ENCODE data around the gene IGSF21. TPM values are rescaled to one million over a fixed set of nuclear protein-coding genes. Genes with fewer than 3 reads are reported as not detected.

IGSF21 gene
- total RNA-seq, 1 donor from 2014 or later = 0.35 TPM

GRCh38 chr1:18142471-18142870 lies 34.9 kb downstream of the IGSF21 start:
- Mint-ChIP-seq H3K27ac (ENCODE audit: unreplicated experiment) (no peak overlapping the region), H3K4me3 (no peak overlapping the region), H3K9me3 (no peaks in the 10 kb centered on the region), H3K36me3 (ENCODE audit: low read depth) (no peaks in the 10 kb centered on the region), H3K27me3 (ENCODE audit: low read depth) (peaks cover 7% of the 10 kb centered on the region), H3K4me1 (no peaks in the 10 kb centered on the region)
- TF ChIP-seq CTCF (conservative IDR thresholded peaks at IDR 0.05) = no peak
- DNase-seq (ENCODE audit: low read depth, low spot score) = no peak

- H3K9me3 Mint-ChIP-seq = no peaks in the 10 kb centered on the region
These were observed 35.4 kb downstream of the IGSF21 start for GRCh38 chr1:18142969-18143368.

GRCh38 chr1:18144062-18144461 lies 36.5 kb downstream of the IGSF21 start:
- peaks cover 3% of the 10 kb centered on the region for H3K27me3 Mint-ChIP-seq (ENCODE audit: low read depth)
- H3K4me1 Mint-ChIP-seq = no peaks in the 10 kb centered on the region
- TF ChIP-seq CTCF (conservative IDR thresholded peaks at IDR 0.05) = no peak
- no peak overlapping the region for H3K4me3 Mint-ChIP-seq
- no peaks in the 10 kb centered on the region for H3K9me3 Mint-ChIP-seq
- H3K27ac Mint-ChIP-seq (ENCODE audit: unreplicated experiment) = no peak overlapping the region
- DNase-seq (ENCODE audit: low read depth, low spot score) = no peak
- no peaks in the 10 kb centered on the region for H3K36me3 Mint-ChIP-seq (ENCODE audit: low read depth)

More at GRCh38 chr1:18142969-18143368, 35.4 kb downstream of the IGSF21 start:
- peaks cover 7% of the 10 kb centered on the region for H3K27me3 Mint-ChIP-seq (ENCODE audit: low read depth)
- H3K27ac Mint-ChIP-seq (ENCODE audit: unreplicated experiment) = no peak overlapping the region
- H3K4me1 Mint-ChIP-seq = no peaks in the 10 kb centered on the region
- TF ChIP-seq CTCF (conservative IDR thresholded peaks at IDR 0.05) = no peak
- H3K36me3 Mint-ChIP-seq (ENCODE audit: low read depth) = no peaks in the 10 kb centered on the region
- DNase-seq (ENCODE audit: low read depth, low spot score) = no peak
- H3K4me3 Mint-ChIP-seq = no peak overlapping the region

GRCh38 chr1:18144916-18145647 lies 37.5 kb downstream of the IGSF21 start:
- no peak overlapping the region for H3K4me3 Mint-ChIP-seq
- DNase-seq (ENCODE audit: low read depth, low spot score) = no peak
- no peak for TF ChIP-seq CTCF (conservative IDR thresholded peaks at IDR 0.05)
- no peak overlapping the region for H3K27ac Mint-ChIP-seq (ENCODE audit: unreplicated experiment)
- no peaks in the 10 kb centered on the region for H3K9me3 Mint-ChIP-seq
- no peaks in the 10 kb centered on the region for H3K36me3 Mint-ChIP-seq (ENCODE audit: low read depth)
- no peaks in the 10 kb centered on the region for H3K4me1 Mint-ChIP-seq
- no peaks in the 10 kb centered on the region for H3K27me3 Mint-ChIP-seq (ENCODE audit: low read depth)

GRCh38 chr1:18145851-18146618 lies 38.4 kb downstream of the IGSF21 start:
- Mint-ChIP-seq H3K27me3 (ENCODE audit: low read depth) (no peaks in the 10 kb centered on the region), H3K4me3 (no peak overlapping the region), H3K36me3 (ENCODE audit: low read depth) (no peaks in the 10 kb centered on the region)

More at GRCh38 chr1:18145851-18146618, 38.4 kb downstream of the IGSF21 start:
- Mint-ChIP-seq H3K9me3 (no peaks in the 10 kb centered on the region), H3K4me1 (no peaks in the 10 kb centered on the region), H3K27ac (ENCODE audit: unreplicated experiment) (no peak overlapping the region)
- no peak for TF ChIP-seq CTCF (conservative IDR thresholded peaks at IDR 0.05)
- DNase-seq (ENCODE audit: low read depth, low spot score) = no peak
